ENCODE data around the gene LSM2.
"Not testable (repeated sequence)": the region's sequence is repeated elsewhere in the genome, so short reads cannot be mapped to it uniquely, and the experiment has no call there.

LSM2 gene

GRCh38 chr6:31836474-31837368, 30.0 kb upstream of the LSM2 start:
- H3K9me3 ChIP-seq (ENCODE audit: low read length) = no peaks in the 10 kb centered on the region
- H2AFZ ChIP-seq (ENCODE audit: low read depth, low read length) = no peak overlapping the region
- H3K36me3 ChIP-seq (ENCODE audit: insufficient read depth, low read length) = peaks cover 46% of the 10 kb centered on the region

GRCh38 chr6:31836047-31836473, 29.3 kb upstream of the LSM2 start:
- Histone ChIP-seq H3K36me3 (ENCODE audit: insufficient read depth, low read length) (peaks cover 46% of the 10 kb centered on the region), H3K9me3 (ENCODE audit: low read length) (no peaks in the 10 kb centered on the region)

More at GRCh38 chr6:31836474-31837368, 30.0 kb upstream of the LSM2 start:
- Histone ChIP-seq H3K4me1 (ENCODE audit: insufficient read depth, low read length) (peaks cover 24% of the 10 kb centered on the region), H3K27me3 (ENCODE audit: insufficient read depth, low read length) (no peaks in the 10 kb centered on the region), H3K4me3 (ENCODE audit: low read length) (peak overlapping the region; percentile 81)

DNA sequence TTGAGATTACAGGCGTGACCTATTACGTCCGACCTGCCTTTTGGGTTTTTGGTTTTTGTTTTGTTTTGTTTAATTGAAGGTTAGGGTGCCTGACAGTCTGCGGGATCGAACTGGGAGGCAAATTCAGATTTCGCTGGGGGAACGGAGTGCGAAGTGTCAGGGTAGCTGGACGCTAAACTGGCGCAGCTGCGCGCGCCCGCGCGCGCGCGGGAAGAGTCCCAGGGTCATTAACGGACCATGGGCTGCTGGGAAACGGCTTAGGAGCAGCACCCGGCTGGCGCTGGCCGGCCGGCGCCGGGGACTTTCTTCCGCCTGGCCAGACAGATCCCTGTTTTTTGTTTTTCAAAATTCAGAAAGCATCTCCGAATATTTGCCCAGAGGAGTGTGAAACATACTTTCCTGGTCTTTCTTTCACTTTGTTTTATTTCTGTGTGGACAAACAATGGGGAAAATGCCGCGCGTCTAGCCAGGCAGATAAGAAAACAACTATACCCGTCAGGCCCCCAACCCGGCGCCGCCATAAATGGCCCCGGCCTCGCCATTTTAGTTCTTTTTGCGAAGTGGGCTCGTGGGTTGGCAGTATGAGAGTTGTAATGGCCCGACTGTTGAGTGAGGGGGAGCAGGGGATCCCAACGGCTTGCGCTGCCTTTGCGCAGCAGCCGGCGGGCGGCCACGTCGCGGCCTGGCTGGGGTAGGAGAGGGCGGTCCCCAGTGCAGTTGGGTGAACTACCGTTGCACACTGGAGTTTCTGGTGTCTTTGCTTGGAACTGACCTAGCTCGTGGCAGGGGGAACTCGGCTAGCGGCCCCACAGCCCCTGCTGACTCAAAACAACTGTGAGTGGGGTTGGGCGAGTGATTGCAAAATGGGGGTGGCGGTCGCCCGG, 27.8 kb upstream of the LSM2 start:
- peaks cover 30% of the 10 kb centered on the region for H3K4me1 ChIP-seq (ENCODE audit: insufficient read depth, low read length)

More at GRCh38 chr6:31836047-31836473, 29.3 kb upstream of the LSM2 start:
- no peak overlapping the region for H2AFZ ChIP-seq (ENCODE audit: low read depth, low read length)
- no peaks in the 10 kb centered on the region for H3K27me3 ChIP-seq (ENCODE audit: insufficient read depth, low read length)
- H3K4me3 ChIP-seq (ENCODE audit: low read length) = peak overlapping the region; percentile 81
- H3K4me1 ChIP-seq (ENCODE audit: insufficient read depth, low read length) = peaks cover 25% of the 10 kb centered on the region

GRCh38 chr6:31831350-31832215, 24.8 kb upstream of the LSM2 start:
- H2AFZ ChIP-seq (ENCODE audit: low read depth, low read length) = no peak overlapping the region
- peaks cover 19% of the 10 kb centered on the region for H3K4me1 ChIP-seq (ENCODE audit: insufficient read depth, low read length)
- H3K4me3 ChIP-seq (ENCODE audit: low read length) = peak overlapping the region; percentile 66
- peaks cover 7% of the 10 kb centered on the region for H3K36me3 ChIP-seq (ENCODE audit: insufficient read depth, low read length)
- no peaks in the 10 kb centered on the region for H3K9me3 ChIP-seq (ENCODE audit: low read length)
- no peaks in the 10 kb centered on the region for H3K27me3 ChIP-seq (ENCODE audit: insufficient read depth, low read length)

More for the DNA sequence above, 27.8 kb upstream of the LSM2 start:
- peaks cover 37% of the 10 kb centered on the region for H3K36me3 ChIP-seq (ENCODE audit: insufficient read depth, low read length)
- peak overlapping the region; percentile 81 for H3K4me3 ChIP-seq (ENCODE audit: low read length)
- no peaks in the 10 kb centered on the region for H3K9me3 ChIP-seq (ENCODE audit: low read length)
- H2AFZ ChIP-seq (ENCODE audit: low read depth, low read length) = no peak overlapping the region
- no peaks in the 10 kb centered on the region for H3K27me3 ChIP-seq (ENCODE audit: insufficient read depth, low read length)

DNA sequence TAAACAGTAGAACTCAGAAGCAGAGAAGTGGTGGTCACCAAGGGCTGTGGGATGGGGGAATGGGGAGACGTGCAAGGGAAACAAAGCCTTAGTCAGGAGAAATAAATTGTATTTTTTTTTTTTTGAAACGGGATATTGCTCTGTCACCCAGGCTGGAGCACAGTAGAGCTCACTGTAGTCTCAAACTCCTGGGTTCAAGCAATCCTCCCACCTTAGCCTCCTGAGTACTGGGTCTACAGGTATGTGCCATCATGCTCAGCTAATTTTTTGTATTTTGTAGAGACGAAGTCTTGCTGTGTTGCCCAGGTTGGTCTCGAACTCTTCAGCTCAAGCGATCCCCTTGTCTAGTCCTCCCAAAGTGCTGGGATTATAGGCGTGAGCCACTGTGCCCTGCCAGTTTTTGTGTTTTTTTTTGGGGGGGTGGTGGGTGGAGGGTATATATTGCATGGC, 24.1 kb upstream of the LSM2 start:
- H3K27me3 ChIP-seq (ENCODE audit: insufficient read depth, low read length) = no peaks in the 10 kb centered on the region
- H3K36me3 ChIP-seq (ENCODE audit: insufficient read depth, low read length) = peaks cover under 1% of the 10 kb centered on the region
- peak overlapping the region; percentile 66 for H3K4me3 ChIP-seq (ENCODE audit: low read length)
- no peaks in the 10 kb centered on the region for H3K9me3 ChIP-seq (ENCODE audit: low read length)
- peaks cover 16% of the 10 kb centered on the region for H3K4me1 ChIP-seq (ENCODE audit: insufficient read depth, low read length)
- H2AFZ ChIP-seq (ENCODE audit: low read depth, low read length) = no peak overlapping the region

- Histone ChIP-seq H3K9me3 (ENCODE audit: low read length) (no peaks in the 10 kb centered on the region), H3K4me3 (ENCODE audit: low read length) (peak overlapping the region; percentile 66), H2AFZ (ENCODE audit: low read depth, low read length) (no peak overlapping the region), H3K36me3 (ENCODE audit: insufficient read depth, low read length) (no peaks in the 10 kb centered on the region), H3K4me1 (ENCODE audit: insufficient read depth, low read length) (peaks cover 17% of the 10 kb centered on the region), H3K27me3 (ENCODE audit: insufficient read depth, low read length) (no peaks in the 10 kb centered on the region)
These were observed 23.0 kb upstream of the LSM2 start for GRCh38 chr6:31829633-31830283.

GRCh38 chr6:31827286-31828079, 20.7 kb upstream of the LSM2 start, which contains the start of gene HSPA1B:
HSPA1B (plus strand) TSS chr6:31827738; CDS start chr6:31827951, 213 bp downstream.
- Histone ChIP-seq H2AFZ (ENCODE audit: low read depth, low read length) (peak within 1 kb of the TSS; percentile 21), H3K4me3 (ENCODE audit: low read length) (peak within 1 kb of the TSS; percentile 52), H3K27me3 (ENCODE audit: insufficient read depth, low read length) (no peaks in the 10 kb centered on the region), H3K9me3 (ENCODE audit: low read length) (no peaks in the 10 kb centered on the region), H3K4me1 (ENCODE audit: insufficient read depth, low read length) (peaks cover 16% of the 10 kb centered on the region), H3K36me3 (ENCODE audit: insufficient read depth, low read length) (no peaks in the 10 kb centered on the region)

- H3K4me1 ChIP-seq (ENCODE audit: insufficient read depth, low read length) = peaks cover 21% of the 10 kb centered on the region
- no peaks in the 10 kb centered on the region for H3K27me3 ChIP-seq (ENCODE audit: insufficient read depth, low read length)
- H3K9me3 ChIP-seq (ENCODE audit: low read length) = no peaks in the 10 kb centered on the region
- H2AFZ ChIP-seq (ENCODE audit: low read depth, low read length) = peak overlapping the region; percentile 21
- no peaks in the 10 kb centered on the region for H3K36me3 ChIP-seq (ENCODE audit: insufficient read depth, low read length)
- H3K4me3 ChIP-seq (ENCODE audit: low read length) = peak overlapping the region; percentile 52
These were observed 20.1 kb upstream of the LSM2 start for GRCh38 chr6:31826793-31827285.

DNA sequence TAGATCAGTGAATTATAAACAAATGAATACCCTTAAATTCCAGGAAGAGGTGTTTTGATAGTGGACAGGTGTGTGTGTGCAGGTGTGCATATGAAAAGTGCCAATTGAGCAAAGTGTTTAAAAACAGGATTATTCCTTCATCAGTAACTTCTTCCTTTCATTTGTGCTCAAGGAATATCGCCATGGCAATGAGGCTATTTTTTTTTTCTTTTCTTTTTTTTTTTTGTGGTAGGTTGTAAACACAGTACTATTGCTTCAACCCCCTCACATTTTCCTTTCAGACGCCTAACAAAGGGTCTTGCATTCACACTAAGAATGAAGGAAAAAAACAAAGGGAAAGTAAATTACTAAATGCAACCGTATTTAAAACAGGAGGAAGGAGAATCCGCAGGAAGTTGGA, 18.8 kb upstream of the LSM2 start:
- Histone ChIP-seq H2AFZ (ENCODE audit: low read depth, low read length) (no peak overlapping the region), H3K36me3 (ENCODE audit: insufficient read depth, low read length) (no peaks in the 10 kb centered on the region), H3K9me3 (ENCODE audit: low read length) (no peaks in the 10 kb centered on the region), H3K4me3 (ENCODE audit: low read length) (no peak overlapping the region), H3K4me1 (ENCODE audit: insufficient read depth, low read length) (peaks cover 15% of the 10 kb centered on the region), H3K27me3 (ENCODE audit: insufficient read depth, low read length) (no peaks in the 10 kb centered on the region)

DNA sequence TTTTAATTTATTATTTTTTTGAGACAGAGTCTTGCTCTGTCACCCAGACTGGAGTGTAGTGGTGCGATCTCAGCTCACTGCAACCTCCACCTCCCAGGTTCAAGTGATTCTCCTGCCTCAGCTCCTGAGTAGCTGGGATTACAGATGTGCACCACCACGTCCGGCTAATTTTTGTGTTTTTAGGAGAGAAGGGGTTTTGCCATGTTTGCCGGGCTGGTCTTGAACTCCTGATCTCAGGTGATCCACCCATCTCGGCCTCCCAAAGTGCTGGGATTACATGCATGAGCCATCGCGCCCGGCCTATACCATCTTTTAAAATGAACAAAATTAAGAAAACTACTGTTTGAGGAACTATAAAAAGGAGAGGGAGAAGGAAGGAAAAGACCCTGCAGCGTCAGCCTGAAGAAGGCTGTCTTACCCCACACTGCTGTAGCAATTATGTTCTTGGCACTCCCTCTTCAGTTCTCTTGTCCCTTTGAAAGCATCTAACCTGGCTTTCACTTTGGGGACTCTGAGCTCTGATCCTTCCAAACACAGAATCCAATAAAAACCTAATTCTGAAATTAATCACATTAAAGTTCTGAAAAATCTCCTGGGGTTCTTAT, 16.9 kb upstream of the LSM2 start:
- H3K36me3 ChIP-seq (ENCODE audit: insufficient read depth, low read length); H3K4me3 ChIP-seq (ENCODE audit: low read length); H2AFZ ChIP-seq (ENCODE audit: low read depth, low read length); H3K9me3 ChIP-seq (ENCODE audit: low read length); H3K27me3 ChIP-seq (ENCODE audit: insufficient read depth, low read length): not testable (repeated sequence)
- H3K4me1 ChIP-seq (ENCODE audit: insufficient read depth, low read length) = peaks cover 15% of the 10 kb centered on the region

Data from neuron (in vitro differentiated cells).